Gastroesophageal sphincter (tissue), 4 donors: ENCODE data around the gene KMT2C. TPM values are rescaled to one million over a fixed set of nuclear protein-coding genes. Genes with fewer than 3 reads are reported as not detected.
"Not testable (repeated sequence)": the region's sequence is repeated elsewhere in the genome, so short reads cannot be mapped to it uniquely, and the experiment has no call there.

Source experiments
- ATAC-seq: fragments of 150-250 bp; one replicate; pipeline ENCODE4 v1.9.1; 2016; ENCODE audit warnings: mild to moderate bottlenecking, moderate library complexity
- H3K27ac ChIP-seq, 4 donors: fragments of 200-600 bp; sonication (generic) in 3 of 4; 1 replicate in 3 of 4; 2 replicates in 1 of 4; pipeline ENCODE4 v1.5.1; 2016 to 2019
- H3K27me3 ChIP-seq: fragments of 200-600 bp; sonication (generic); one replicate; pipeline ENCODE4 v1.5.1; 2019
- H3K36me3 ChIP-seq, 2 donors: fragments of 200-600 bp; sonication (generic); one replicate each; pipeline ENCODE4 v1.5.1; 2019; ENCODE audit warnings: control low read depth in 1 of 2
- H3K4me1 ChIP-seq, 3 donors: fragments of 200-600 bp; sonication (generic); 1 replicate in 2 of 3; 2 replicates in 1 of 3; pipeline ENCODE4 v1.5.1; 2016 to 2019; ENCODE audit warnings: control low read depth in 2 of 3
- H3K4me3 ChIP-seq, 2 donors: fragments of 200-600 bp; sonication (generic); one replicate each; pipeline ENCODE4 v1.5.1; 2019; ENCODE audit warnings: mild to moderate bottlenecking in 1 of 2, moderate library complexity in 1 of 2
- H3K9me3 ChIP-seq, 3 donors: fragments of 200-600 bp; sonication (generic); one replicate each; pipeline ENCODE4 v1.5.1; 2017 to 2019; ENCODE audit warnings: control low read depth in 2 of 3
- WGBS, 2 donors: methylation state at CpG; one replicate each; pipeline ENCODE4 v1.1.5; 2018; ENCODE audit warnings: low coverage in 1 of 2; 5-methylcytosine and 5-hydroxymethylcytosine counted together
- total RNA-seq, 4 donors: library from RNA; depleted of rRNA; stranded (reverse); fragments of >200 nt; gene quantifications; one replicate each; pipeline ENCODE4 v1.1.0, GENCODE V29; 2016

KMT2C gene
- total RNA-seq, 4 donors from 2014 or later = 63.0 to 84.8 (median 75.5) TPM

GRCh38 chr7:152270427-152270826 is 165.4 kb downstream of the KMT2C start:
- not testable (repeated sequence) for H3K4me1 ChIP-seq, ATAC-seq, H3K27ac ChIP-seq, H3K36me3 ChIP-seq, H3K9me3 ChIP-seq, H3K27me3 ChIP-seq, H3K4me3 ChIP-seq
- WGBS, 2 donors = 94 to 95% methylated on average over 2 of the region's 2 CpGs

- WGBS, 2 donors = 79 to 97% methylated on average over 2 of the region's 2 CpGs
- H3K36me3 ChIP-seq = peaks cover 0 to 24% of the 10 kb centered on the region in 2 donors
- not testable (repeated sequence) for ATAC-seq, H3K9me3 ChIP-seq, H3K27me3 ChIP-seq, H3K4me3 ChIP-seq, H3K4me1 ChIP-seq, H3K27ac ChIP-seq
Measured at GRCh38 chr7:152266859-152267258, 168.9 kb downstream of the KMT2C start.

- not testable (repeated sequence) for H3K27me3 ChIP-seq, ATAC-seq, H3K4me1 ChIP-seq, H3K27ac ChIP-seq, H3K9me3 ChIP-seq, H3K4me3 ChIP-seq
- 69 to 78% methylated on average over 5 of the region's 5 CpGs for WGBS, 2 donors
- peaks cover 0 to 28% of the 10 kb centered on the region in 2 donors for H3K36me3 ChIP-seq
Measured at GRCh38 chr7:152264915-152265314, 170.9 kb downstream of the KMT2C start.

GRCh38 chr7:152262146-152262545 is 173.7 kb downstream of the KMT2C start:
- peaks cover 0 to 34% of the 10 kb centered on the region in 2 donors for H3K36me3 ChIP-seq
- not testable (repeated sequence) for H3K27me3 ChIP-seq, H3K27ac ChIP-seq, H3K4me3 ChIP-seq, H3K9me3 ChIP-seq, H3K4me1 ChIP-seq, ATAC-seq
- 100% methylated on average over 1 of the region's 8 CpGs; no CpG with 5 or more reads in 1 of the 2 donors for WGBS, 2 donors

GRCh38 chr7:152259645-152260044 is 176.2 kb downstream of the KMT2C start:
- not testable (repeated sequence) for ATAC-seq, H3K27ac ChIP-seq, H3K27me3 ChIP-seq, H3K9me3 ChIP-seq, H3K4me3 ChIP-seq, H3K4me1 ChIP-seq
- peaks cover 0 to 34% of the 10 kb centered on the region in 2 donors for H3K36me3 ChIP-seq

GRCh38 chr7:152247851-152248250 is 188.0 kb downstream of the KMT2C start:
- not testable (repeated sequence) for H3K4me1 ChIP-seq, H3K4me3 ChIP-seq, ATAC-seq, H3K9me3 ChIP-seq, H3K27me3 ChIP-seq, H3K27ac ChIP-seq
- 56 to 88% methylated on average over 1 to 2 of the region's 2 CpGs for WGBS, 2 donors
- H3K36me3 ChIP-seq = peaks cover 0 to 41% of the 10 kb centered on the region in 2 donors

- not testable (repeated sequence) for H3K27ac ChIP-seq, H3K4me3 ChIP-seq, ATAC-seq, H3K27me3 ChIP-seq, H3K9me3 ChIP-seq
- Histone ChIP-seq H3K4me1 (peaks cover 0 to 11% (median 0%) of the 10 kb centered on the region in 3 donors), H3K36me3 (peaks cover 0 to 19% of the 10 kb centered on the region in 2 donors)
- WGBS, 2 donors = 71 to 77% methylated on average over 2 of the region's 2 CpGs
Measured at GRCh38 chr7:152245417-152245816, 190.4 kb downstream of the KMT2C start.

- H3K9me3 ChIP-seq, H3K27ac ChIP-seq, H3K4me3 ChIP-seq, ATAC-seq, H3K27me3 ChIP-seq: not testable (repeated sequence)
- H3K36me3 ChIP-seq = peaks cover 0 to 11% of the 10 kb centered on the region in 2 donors
- 92 to 95% methylated on average over 2 to 11 of the region's 11 CpGs for WGBS, 2 donors
- H3K4me1 ChIP-seq = peaks cover 0 to 18% (median 0%) of the 10 kb centered on the region in 3 donors
Measured at GRCh38 chr7:152243464-152243863, 192.3 kb downstream of the KMT2C start.

GRCh38 chr7:152241301-152241700 is 194.5 kb downstream of the KMT2C start:
- not testable (repeated sequence) for ATAC-seq

GRCh38 chr7:152236306-152236705 is 199.5 kb downstream of the KMT2C start:
- H3K27me3 ChIP-seq, ATAC-seq, H3K4me3 ChIP-seq, H3K27ac ChIP-seq, H3K9me3 ChIP-seq: not testable (repeated sequence)
- peaks cover 0 to 17% (median 0%) of the 10 kb centered on the region in 3 donors for H3K4me1 ChIP-seq
- H3K36me3 ChIP-seq = peaks cover 0 to 27% of the 10 kb centered on the region in 2 donors
- 86 to 90% methylated on average over 5 of the region's 5 CpGs for WGBS, 2 donors

More at GRCh38 chr7:152241301-152241700, 194.5 kb downstream of the KMT2C start:
- 71 to 72% methylated on average over 8 of the region's 8 CpGs for WGBS, 2 donors
- not testable (repeated sequence) for H3K4me3 ChIP-seq, H3K27me3 ChIP-seq, H3K9me3 ChIP-seq, H3K36me3 ChIP-seq, H3K27ac ChIP-seq
- peaks cover 0 to 18% (median 0%) of the 10 kb centered on the region in 3 donors for H3K4me1 ChIP-seq

GRCh38 chr7:152234421-152234820 is 201.4 kb downstream of the KMT2C start:
- H3K4me3 ChIP-seq, ATAC-seq, H3K9me3 ChIP-seq, H3K27me3 ChIP-seq, H3K4me1 ChIP-seq, H3K27ac ChIP-seq: not testable (repeated sequence)
- peaks cover 0 to 46% of the 10 kb centered on the region in 2 donors for H3K36me3 ChIP-seq
- 73 to 86% methylated on average over 2 of the region's 5 CpGs for WGBS, 2 donors
